Breast epithelium (tissue), 3 donors: Measurements from ENCODE around the gene TTC27.

Experiments
- POLR2A ChIP-seq: fragments of 450-650 bp; IDR thresholded peaks from one replicate; pipeline ENCODE4 v1.6.1; 2016; ENCODE audit warnings: antibody characterized with exemption, mild to moderate bottlenecking, moderate library complexity
- POLR2AphosphoS5 ChIP-seq, 3 donors: sonication (generic); formaldehyde crosslinking; IDR thresholded peaks; one replicate each; pipeline ENCODE4 v1.6.1; 2017; ENCODE audit warnings: antibody characterized with exemption in 3 of 3
- TF ChIP-seq, protein P1 (sequence below), 3 donors: fragments of 450-650 bp; IDR thresholded peaks; one replicate each; pipeline ENCODE4 v1.5.1; 2016 to 2017; ENCODE audit warnings: antibody characterized with exemption in 3 of 3, mild to moderate bottlenecking in 3 of 3, moderate library complexity in 3 of 3

GRCh38 chr2:32721376-32721775 is 93.5 kb downstream of the TTC27 start:
- TF ChIP-seq, protein P1, sequence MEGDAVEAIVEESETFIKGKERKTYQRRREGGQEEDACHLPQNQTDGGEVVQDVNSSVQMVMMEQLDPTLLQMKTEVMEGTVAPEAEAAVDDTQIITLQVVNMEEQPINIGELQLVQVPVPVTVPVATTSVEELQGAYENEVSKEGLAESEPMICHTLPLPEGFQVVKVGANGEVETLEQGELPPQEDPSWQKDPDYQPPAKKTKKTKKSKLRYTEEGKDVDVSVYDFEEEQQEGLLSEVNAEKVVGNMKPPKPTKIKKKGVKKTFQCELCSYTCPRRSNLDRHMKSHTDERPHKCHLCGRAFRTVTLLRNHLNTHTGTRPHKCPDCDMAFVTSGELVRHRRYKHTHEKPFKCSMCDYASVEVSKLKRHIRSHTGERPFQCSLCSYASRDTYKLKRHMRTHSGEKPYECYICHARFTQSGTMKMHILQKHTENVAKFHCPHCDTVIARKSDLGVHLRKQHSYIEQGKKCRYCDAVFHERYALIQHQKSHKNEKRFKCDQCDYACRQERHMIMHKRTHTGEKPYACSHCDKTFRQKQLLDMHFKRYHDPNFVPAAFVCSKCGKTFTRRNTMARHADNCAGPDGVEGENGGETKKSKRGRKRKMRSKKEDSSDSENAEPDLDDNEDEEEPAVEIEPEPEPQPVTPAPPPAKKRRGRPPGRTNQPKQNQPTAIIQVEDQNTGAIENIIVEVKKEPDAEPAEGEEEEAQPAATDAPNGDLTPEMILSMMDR (IDR thresholded peaks at IDR 0.05): no peak
- TF ChIP-seq POLR2AphosphoS5 (IDR thresholded peaks at IDR 0.05): no peak
- no peak for TF ChIP-seq POLR2A
